Subcutaneous abdominal adipose tissue (tissue), 5 donors: ENCODE data around the gene AKR1A1.
A peak's percentile ranks its signal among the peaks of the same experiment; 100 is the strongest.

ENCODE experiments used
- H3K27ac ChIP-seq: one replicate; pipeline ENCODE4 v1.7.0; 2013; ENCODE audit warnings: low read depth, mild to moderate bottlenecking, inconsistent platforms, low read length, moderate library complexity
- H3K27me3 ChIP-seq, 5 donors: one replicate each; pipeline ENCODE4 v1.7.0; 2013; ENCODE audit warnings: low read length in 5 of 5, inconsistent platforms in 1 of 5; ENCODE audit not compliant: control insufficient read depth in 5 of 5, insufficient read depth in 4 of 5
- H3K36me3 ChIP-seq, 5 donors: one replicate each; pipeline ENCODE4 v1.7.0; 2013; ENCODE audit warnings: low read length in 5 of 5; ENCODE audit not compliant: control insufficient read depth in 5 of 5, insufficient read depth in 5 of 5
- H3K4me1 ChIP-seq, 5 donors: one replicate each; pipeline ENCODE4 v1.7.0; 2013; ENCODE audit warnings: low read length in 5 of 5, mild to moderate bottlenecking in 3 of 5, moderate library complexity in 1 of 5; ENCODE audit not compliant: control insufficient read depth in 5 of 5, insufficient read depth in 5 of 5
- H3K4me3 ChIP-seq, 5 donors: one replicate each; pipeline ENCODE4 v1.7.0; 2013; ENCODE audit warnings: low read length in 5 of 5, low read depth in 1 of 5
- H3K9ac ChIP-seq, 5 donors: one replicate each; pipeline ENCODE4 v1.7.0; 2013; ENCODE audit warnings: low read length in 5 of 5, mild to moderate bottlenecking in 4 of 5, moderate library complexity in 3 of 5
- H3K9me3 ChIP-seq, 5 donors: one replicate each; pipeline ENCODE4 v1.7.0; 2013; ENCODE audit warnings: low read length in 5 of 5; ENCODE audit not compliant: control insufficient read depth in 5 of 5
- donor health status: healthy.
- donor health status: healthy.
- donor health status: healthy.
- donor health status: healthy.
- donor health status: healthy.

The AKR1A1 gene

DNA sequence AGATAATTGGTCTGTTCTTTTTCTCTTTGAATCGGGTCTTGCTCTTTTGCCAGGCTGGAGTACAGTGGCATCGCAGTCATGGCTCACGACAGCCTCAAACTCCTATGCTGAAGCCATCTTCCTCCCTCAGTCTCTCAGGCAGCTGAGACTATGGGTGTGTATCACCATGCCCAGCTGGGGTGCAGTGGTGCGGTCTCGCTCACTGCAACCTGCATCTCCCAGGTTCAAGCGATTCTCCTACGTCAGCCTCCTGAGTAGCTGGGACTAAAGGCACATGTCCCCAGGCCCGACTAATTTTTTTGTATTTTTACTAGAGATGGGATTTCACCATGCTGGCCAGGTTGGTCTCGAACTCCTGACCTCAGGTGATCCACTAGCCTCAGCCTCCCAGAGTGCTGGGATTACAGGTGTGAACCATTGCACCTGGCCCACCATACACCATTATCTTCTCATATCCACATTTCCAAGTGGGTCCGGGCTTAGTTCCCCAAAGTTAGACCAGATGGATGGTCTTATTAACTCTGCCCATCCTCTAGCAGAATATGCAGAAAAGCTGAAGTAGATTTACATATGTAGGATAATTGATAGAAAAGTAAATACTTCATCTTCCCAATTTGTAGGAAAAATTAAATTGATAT, 60.1 kb downstream of the AKR1A1 start:
- Histone ChIP-seq H3K36me3 (peaks cover 15 to 61% (median 45%) of the 10 kb centered on the region in 5 donors), H3K27ac (no peak overlapping the region), H3K9me3 (no peaks in the 10 kb centered on the region), H3K4me1 (peaks cover 1 to 15% (median 7%) of the 10 kb centered on the region in 5 donors), H3K4me3 (no peak overlapping the region), H3K27me3 (no peaks in the 10 kb centered on the region), H3K9ac (no peak overlapping the region)

DNA sequence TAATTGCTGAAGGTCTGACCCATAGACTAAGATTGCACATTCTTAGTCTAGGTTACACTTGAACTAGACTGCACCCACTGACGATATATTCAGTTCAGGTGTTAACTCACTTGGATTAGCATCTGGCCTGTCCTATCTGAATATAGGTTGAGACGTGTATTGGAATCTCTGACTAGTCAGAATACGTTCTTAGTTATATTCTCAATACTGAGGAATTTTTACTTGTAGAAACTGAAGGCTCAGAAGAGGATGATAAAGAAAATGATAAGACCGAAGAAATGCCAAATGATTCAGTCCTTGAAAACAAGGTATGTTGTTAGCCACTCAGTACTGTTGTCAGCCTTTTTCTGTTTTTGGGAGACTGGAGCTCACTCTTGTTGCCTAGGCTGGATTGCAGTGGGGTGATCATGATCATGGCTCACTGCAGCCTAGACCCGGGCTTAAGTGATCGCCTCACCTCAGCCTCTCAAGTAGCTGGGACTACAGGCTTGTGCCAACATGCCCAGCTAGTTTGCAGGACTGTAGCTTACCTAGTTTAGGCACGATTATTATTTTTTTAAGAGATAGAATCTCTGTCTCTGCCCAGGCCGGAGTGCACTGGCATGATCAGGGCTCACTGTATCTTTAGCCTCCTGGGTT, 62.4 kb downstream of the AKR1A1 start:
- no peaks in the 10 kb centered on the region for H3K9me3 ChIP-seq
- peaks cover 1 to 8% (median 5%) of the 10 kb centered on the region in 5 donors for H3K4me1 ChIP-seq
- H3K27me3 ChIP-seq = no peaks in the 10 kb centered on the region
- H3K4me3 ChIP-seq = no peak overlapping the region
- H3K9ac ChIP-seq = no peak overlapping the region
- H3K36me3 ChIP-seq = peaks cover 25 to 67% (median 58%) of the 10 kb centered on the region in 5 donors
- no peak overlapping the region for H3K27ac ChIP-seq

DNA sequence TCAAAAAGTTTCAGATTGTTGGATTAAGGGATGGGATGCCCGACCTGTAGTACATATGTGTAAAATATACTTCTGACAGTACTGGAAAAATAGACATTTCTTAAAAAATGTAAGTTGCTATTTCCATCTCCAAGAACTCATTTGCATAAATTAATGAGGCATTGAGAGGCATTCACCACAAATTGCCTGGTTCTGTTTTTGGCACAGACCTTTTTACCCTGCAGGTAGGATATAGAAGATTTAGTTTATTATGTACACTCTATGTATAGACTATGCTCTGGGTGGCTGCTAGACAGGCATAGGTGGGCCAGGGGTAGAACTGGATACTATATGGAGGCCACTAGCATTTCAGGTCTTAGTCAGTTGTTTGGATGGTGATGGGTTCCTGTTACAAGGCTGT, 65.3 kb downstream of the AKR1A1 start:
- Histone ChIP-seq H3K27me3 (no peaks in the 10 kb centered on the region), H3K4me3 (no peak overlapping the region), H3K27ac (no peak overlapping the region), H3K4me1 (peaks cover 0 to 22% (median 4%) of the 10 kb centered on the region in 5 donors), H3K36me3 (peaks cover 25 to 77% (median 62%) of the 10 kb centered on the region in 5 donors), H3K9ac (no peak overlapping the region), H3K9me3 (no peaks in the 10 kb centered on the region)

DNA sequence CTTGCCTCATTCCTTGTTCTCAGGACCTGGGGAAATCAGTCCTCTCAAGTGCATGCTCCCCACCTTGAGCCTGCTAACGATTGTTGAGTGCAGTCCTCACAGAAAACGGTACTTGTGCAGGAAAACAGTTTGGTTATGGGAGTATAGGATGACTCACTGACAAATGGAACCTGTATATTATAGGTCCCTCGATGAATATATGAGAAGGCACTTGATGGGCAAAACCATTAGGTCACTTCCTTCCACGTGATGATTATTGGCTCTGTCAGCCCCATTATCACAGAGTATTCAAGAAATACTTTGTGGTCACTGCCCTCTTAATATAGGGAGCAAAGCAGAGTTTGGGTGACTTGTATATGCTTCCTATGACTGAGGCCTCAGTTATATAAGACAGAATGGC, 67.0 kb downstream of the AKR1A1 start:
- Histone ChIP-seq H3K4me1 (peaks cover 5 to 39% (median 21%) of the 10 kb centered on the region in 5 donors), H3K36me3 (peaks cover 24 to 75% (median 60%) of the 10 kb centered on the region in 5 donors), H3K27me3 (no peaks in the 10 kb centered on the region), H3K4me3 (no peak overlapping the region), H3K9ac (no peak overlapping the region), H3K27ac (no peak overlapping the region), H3K9me3 (no peaks in the 10 kb centered on the region)

DNA sequence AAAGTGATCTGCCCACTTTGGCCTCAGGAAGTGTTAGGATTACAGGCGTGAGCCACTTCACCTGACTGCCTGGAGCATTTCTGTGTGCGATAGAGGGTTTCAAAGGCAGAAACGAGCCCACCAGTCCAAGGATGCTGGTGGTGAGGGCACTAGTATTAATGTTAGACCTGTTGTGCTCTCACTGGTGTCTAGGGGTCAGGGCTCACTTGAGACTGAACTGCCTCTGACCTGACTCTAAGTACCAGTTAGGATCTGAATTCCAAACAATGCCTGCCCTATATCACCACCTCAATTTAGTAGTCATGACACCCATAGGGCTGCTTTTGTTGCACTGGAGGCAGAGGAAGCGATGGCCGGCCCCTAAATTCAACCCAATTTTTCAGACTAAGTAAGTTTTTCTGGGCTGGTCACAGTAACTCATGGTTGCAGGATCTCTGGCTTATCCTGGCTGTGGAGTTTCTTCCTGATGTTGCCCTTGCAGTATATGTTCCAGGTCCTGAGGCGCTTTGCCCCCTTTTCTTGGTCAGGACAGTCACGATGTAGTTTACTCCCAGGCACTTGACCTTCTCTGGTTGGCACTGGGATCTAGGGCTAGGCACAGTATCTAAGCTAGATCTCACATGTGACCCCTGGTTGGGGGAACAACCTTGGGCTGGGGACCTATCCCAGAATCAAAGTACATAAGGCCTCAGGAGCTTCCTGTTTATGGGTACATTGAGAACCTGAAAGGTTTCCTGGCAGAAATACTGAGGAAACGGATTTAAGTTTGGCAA, 68.7 kb downstream of the AKR1A1 start:
- peaks cover 5 to 52% (median 34%) of the 10 kb centered on the region in 5 donors for H3K4me1 ChIP-seq
- H3K9me3 ChIP-seq = no peaks in the 10 kb centered on the region
- no peak overlapping the region for H3K4me3 ChIP-seq
- H3K27ac ChIP-seq = peak overlapping the region; percentile 24
- no peak overlapping the region for H3K9ac ChIP-seq
- H3K27me3 ChIP-seq = no peaks in the 10 kb centered on the region
- peaks cover 17 to 70% (median 48%) of the 10 kb centered on the region in 5 donors for H3K36me3 ChIP-seq
